Tibial artery (tissue), 4 donors: ENCODE measurements around the gene LRRC71.

Source experiments
- DNase-seq, 2 donors: peaks; one replicate each; pipeline ENCODE4 v3.0.0-alpha.2; 2019
- H3K27ac ChIP-seq, 2 donors: fragments of 200-600 bp; sonication (generic) in 1 of 2; 1 replicate in 1 of 2; 2 replicates in 1 of 2; pipeline ENCODE4 v1.5.1; 2018 to 2019; ENCODE audit warnings: mild to moderate bottlenecking in 1 of 2
- H3K27me3 ChIP-seq, 2 donors: fragments of 200-600 bp; sonication (generic) in 1 of 2; one replicate each; pipeline versions ENCODE4 v1.5.1 to v1.6.0; 2016 to 2019
- H3K36me3 ChIP-seq, 3 donors: fragments of 200-600 bp; sonication (generic) in 2 of 3; one replicate each; pipeline ENCODE4 v1.5.1; 2016 to 2019; ENCODE audit warnings: mild to moderate bottlenecking in 2 of 3
- H3K4me1 ChIP-seq, 4 donors: fragments of 200-600 bp; sonication (generic) in 2 of 4; 1 replicate in 3 of 4; 2 replicates in 1 of 4; pipeline ENCODE4 v1.5.1; 2016 to 2019
- H3K4me3 ChIP-seq, 2 donors: fragments of 200-600 bp; sonication (generic) in 1 of 2; 1 replicate in 1 of 2; 2 replicates in 1 of 2; pipeline ENCODE4 v1.5.1; 2018 to 2019; ENCODE audit warnings: mild to moderate bottlenecking in 2 of 2
- H3K9me3 ChIP-seq, 3 donors: fragments of 200-600 bp; sonication (generic) in 1 of 3; one replicate each; pipeline ENCODE4 v1.5.1; 2016 to 2019
- intact Hi-C: fragments of 100-400 bp; cut with DNase I; formaldehyde crosslinking; loops from one replicate; pipeline ENCODE4 v1.15.0; 2023; ENCODE audit warnings: low total_unique reads
- TF ChIP-seq, protein P1 (sequence below), 2 experiments: fragments of 200-600 bp in 1 of 2; fragments of 450-650 bp in 1 of 2; IDR thresholded peaks; one replicate each; pipeline ENCODE4 v1.5.1; 2017 to 2019; ENCODE audit warnings: antibody characterized with exemption in 2 of 2, mild to moderate bottlenecking in 1 of 2, moderate library complexity in 1 of 2

Gene LRRC71

DNA sequence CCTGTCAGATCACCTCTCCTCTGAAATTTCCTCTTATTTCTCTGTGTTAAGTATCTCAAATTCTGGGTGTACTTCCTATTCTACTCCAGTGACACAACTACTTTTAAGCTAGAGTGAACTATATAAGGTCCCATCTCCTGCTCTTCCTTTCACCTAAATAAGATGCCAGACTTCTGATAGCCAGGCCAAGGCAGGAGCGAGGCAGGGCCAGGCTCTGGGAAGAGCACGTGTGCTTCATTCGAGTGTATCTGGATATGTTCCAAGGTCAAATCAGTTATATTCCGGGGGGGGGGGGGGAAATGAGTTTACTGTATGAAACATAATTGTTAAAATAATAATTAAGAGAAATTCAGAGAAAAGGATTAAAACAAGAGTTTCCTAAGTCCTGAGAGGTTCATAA is 60.1 kb downstream of the LRRC71 start:
- TF ChIP-seq, protein P1, sequence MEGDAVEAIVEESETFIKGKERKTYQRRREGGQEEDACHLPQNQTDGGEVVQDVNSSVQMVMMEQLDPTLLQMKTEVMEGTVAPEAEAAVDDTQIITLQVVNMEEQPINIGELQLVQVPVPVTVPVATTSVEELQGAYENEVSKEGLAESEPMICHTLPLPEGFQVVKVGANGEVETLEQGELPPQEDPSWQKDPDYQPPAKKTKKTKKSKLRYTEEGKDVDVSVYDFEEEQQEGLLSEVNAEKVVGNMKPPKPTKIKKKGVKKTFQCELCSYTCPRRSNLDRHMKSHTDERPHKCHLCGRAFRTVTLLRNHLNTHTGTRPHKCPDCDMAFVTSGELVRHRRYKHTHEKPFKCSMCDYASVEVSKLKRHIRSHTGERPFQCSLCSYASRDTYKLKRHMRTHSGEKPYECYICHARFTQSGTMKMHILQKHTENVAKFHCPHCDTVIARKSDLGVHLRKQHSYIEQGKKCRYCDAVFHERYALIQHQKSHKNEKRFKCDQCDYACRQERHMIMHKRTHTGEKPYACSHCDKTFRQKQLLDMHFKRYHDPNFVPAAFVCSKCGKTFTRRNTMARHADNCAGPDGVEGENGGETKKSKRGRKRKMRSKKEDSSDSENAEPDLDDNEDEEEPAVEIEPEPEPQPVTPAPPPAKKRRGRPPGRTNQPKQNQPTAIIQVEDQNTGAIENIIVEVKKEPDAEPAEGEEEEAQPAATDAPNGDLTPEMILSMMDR (IDR thresholded peaks at IDR 0.05) = no peak
- Histone ChIP-seq H3K27me3 (no peaks in the 10 kb centered on the region), H3K9me3 (no peaks in the 10 kb centered on the region), H3K36me3 (peaks cover 46 to 90% (median 76%) of the 10 kb centered on the region in 3 donors), H3K27ac (no peak overlapping the region), H3K4me1 (no peaks in the 10 kb centered on the region), H3K4me3 (no peak overlapping the region)
- DNase-seq = no peak
- intact Hi-C loops = no loop called here
